SU-DHL-6 (cell line): Measurements from ENCODE around the gene ADK.

Experiments used
- EZH2phosphoT487 ChIP-seq: fragments of 200-600 bp; sonication (generic), shearing (Covaris generic); conservative IDR thresholded peaks from 2 replicates; pipeline ENCODE4 v1.6.1; 2018; ENCODE audit warnings: mild to moderate bottlenecking, antibody characterized with exemption, low read length, moderate library complexity, mixed read lengths
- TF ChIP-seq, protein P1 (sequence below): fragments of 200-600 bp; sonication (generic); IDR thresholded peaks from one replicate; pipeline ENCODE4 v1.5.1; 2017; ENCODE audit warnings: antibody characterized with exemption, mild to moderate bottlenecking, low read length, moderate library complexity; ENCODE audit not compliant: insufficient read depth, poor library complexity, severe bottlenecking

DNA sequence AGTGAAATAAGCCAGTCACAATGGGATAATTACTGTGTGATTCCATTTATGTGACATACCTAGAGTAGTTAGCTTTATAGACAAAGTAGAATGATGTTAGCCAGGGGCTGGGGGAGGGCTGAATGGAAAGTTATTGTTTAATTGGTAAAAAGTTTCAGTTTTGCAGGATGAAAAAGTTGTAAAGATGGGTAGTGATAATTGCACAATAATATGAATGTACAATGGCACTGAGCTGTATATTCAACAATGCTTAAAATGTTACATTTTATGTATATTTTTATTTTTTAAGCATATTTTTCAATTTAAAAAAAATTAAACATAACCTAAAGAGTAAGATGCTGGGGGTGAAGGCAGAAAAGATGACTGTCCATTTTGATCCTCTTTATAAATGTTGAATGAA, 459.3 kb downstream of the ADK start:
- TF ChIP-seq, protein P1, sequence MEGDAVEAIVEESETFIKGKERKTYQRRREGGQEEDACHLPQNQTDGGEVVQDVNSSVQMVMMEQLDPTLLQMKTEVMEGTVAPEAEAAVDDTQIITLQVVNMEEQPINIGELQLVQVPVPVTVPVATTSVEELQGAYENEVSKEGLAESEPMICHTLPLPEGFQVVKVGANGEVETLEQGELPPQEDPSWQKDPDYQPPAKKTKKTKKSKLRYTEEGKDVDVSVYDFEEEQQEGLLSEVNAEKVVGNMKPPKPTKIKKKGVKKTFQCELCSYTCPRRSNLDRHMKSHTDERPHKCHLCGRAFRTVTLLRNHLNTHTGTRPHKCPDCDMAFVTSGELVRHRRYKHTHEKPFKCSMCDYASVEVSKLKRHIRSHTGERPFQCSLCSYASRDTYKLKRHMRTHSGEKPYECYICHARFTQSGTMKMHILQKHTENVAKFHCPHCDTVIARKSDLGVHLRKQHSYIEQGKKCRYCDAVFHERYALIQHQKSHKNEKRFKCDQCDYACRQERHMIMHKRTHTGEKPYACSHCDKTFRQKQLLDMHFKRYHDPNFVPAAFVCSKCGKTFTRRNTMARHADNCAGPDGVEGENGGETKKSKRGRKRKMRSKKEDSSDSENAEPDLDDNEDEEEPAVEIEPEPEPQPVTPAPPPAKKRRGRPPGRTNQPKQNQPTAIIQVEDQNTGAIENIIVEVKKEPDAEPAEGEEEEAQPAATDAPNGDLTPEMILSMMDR, result no peak
- TF ChIP-seq EZH2phosphoT487, result no peak
